ENCODE measurements around the gene GNPNAT1. TPM values are rescaled to one million over a fixed set of nuclear protein-coding genes. Genes with fewer than 3 reads are reported as not detected.
A peak's percentile ranks its signal among the peaks of the same experiment; 100 is the strongest.
"Not testable (repeated sequence)": the region's sequence is repeated elsewhere in the genome, so short reads cannot be mapped to it uniquely, and the experiment has no call there.

Gene GNPNAT1
- total RNA-seq, 1 donor from 2014 or later: 30.6 TPM

GRCh38 chr14:52790756-52791222 lies 618 bp downstream of the GNPNAT1 start:
- peak; percentile 11 to 37 for DNase-seq (ENCODE audit: low spot score in 2 of 2)

GRCh38 chr14:52790011-52790755 lies 1.2 kb downstream of the GNPNAT1 start:
- peak in 1 of 2 donors; percentile 20 for DNase-seq (ENCODE audit: low spot score in 2 of 2)
- no peak for FAIRE-seq

More at GRCh38 chr14:52790756-52791222, 618 bp downstream of the GNPNAT1 start:
- no peak for FAIRE-seq

GRCh38 chr14:52789118-52789517 lies 2.3 kb downstream of the GNPNAT1 start:
- FAIRE-seq: no peak

DNA sequence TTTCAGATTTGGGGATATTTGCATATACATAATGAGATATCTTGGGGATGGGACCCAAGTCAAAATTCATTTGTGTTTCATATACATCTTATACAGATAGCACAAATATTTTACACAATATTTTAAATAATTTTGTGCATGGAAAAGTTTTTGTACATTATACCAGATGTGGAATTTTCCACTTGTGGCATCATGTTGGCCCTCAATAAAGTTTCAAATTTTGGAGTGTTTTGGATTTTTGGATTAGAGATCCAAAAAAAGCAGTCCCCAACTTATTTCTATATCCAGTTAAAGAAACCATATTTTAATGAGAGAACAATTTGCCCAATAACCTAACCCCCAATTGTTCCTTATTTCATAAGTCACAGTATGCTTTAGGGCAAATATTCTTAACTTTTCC lies 4.5 kb downstream of the GNPNAT1 start:
- DNase-seq (ENCODE audit: low spot score in 2 of 2) (no peak), FAIRE-seq (no peak)

More at GRCh38 chr14:52789118-52789517, 2.3 kb downstream of the GNPNAT1 start:
- no peak for DNase-seq (ENCODE audit: low spot score in 2 of 2)

DNA sequence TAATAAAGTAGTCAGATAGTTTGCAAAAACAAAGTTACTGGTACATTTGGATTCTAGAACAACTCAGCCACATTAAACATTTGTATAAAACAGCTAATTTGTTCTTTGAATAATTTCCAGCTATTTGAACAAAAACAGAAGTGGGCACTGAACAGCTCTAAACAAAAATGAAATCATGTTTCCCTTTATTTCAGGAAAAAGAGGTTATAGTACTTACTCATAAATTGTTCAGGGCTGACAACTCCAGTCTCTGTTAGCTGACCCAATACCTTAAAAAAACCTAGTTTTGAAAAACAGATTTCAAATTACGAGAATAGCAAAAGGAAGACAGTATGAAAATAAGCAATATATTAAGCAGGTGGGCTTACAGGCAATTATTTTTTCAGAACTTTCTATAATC lies 8.2 kb downstream of the GNPNAT1 start:
- DNase-seq (ENCODE audit: low spot score in 2 of 2) (no peak), FAIRE-seq (no peak)

GRCh38 chr14:52781629-52782028 lies 9.8 kb downstream of the GNPNAT1 start:
- DNase-seq (ENCODE audit: low spot score in 2 of 2): no peak
- no peak for FAIRE-seq

GRCh38 chr14:52780893-52781292 lies 10.5 kb downstream of the GNPNAT1 start:
- DNase-seq (ENCODE audit: low spot score in 2 of 2) (no peak), FAIRE-seq (peak; percentile 23)

- FAIRE-seq: no peak
Observed at GRCh38 chr14:52778702-52779101, 12.7 kb downstream of the GNPNAT1 start.

GRCh38 chr14:52776816-52777215 lies 14.6 kb downstream of the GNPNAT1 start:
- FAIRE-seq (no peak), DNase-seq (ENCODE audit: low spot score in 2 of 2) (no peak)

More at GRCh38 chr14:52778702-52779101, 12.7 kb downstream of the GNPNAT1 start:
- DNase-seq (ENCODE audit: low spot score in 2 of 2): no peak

- no peak for DNase-seq (ENCODE audit: low spot score in 2 of 2)
- FAIRE-seq: no peak
Observed at GRCh38 chr14:52769887-52770286, 21.5 kb downstream of the GNPNAT1 start.

GRCh38 chr14:52767058-52767833 lies 24.2 kb downstream of the GNPNAT1 start:
- DNase-seq (ENCODE audit: low spot score in 2 of 2) (no peak), FAIRE-seq (no peak)

DNA sequence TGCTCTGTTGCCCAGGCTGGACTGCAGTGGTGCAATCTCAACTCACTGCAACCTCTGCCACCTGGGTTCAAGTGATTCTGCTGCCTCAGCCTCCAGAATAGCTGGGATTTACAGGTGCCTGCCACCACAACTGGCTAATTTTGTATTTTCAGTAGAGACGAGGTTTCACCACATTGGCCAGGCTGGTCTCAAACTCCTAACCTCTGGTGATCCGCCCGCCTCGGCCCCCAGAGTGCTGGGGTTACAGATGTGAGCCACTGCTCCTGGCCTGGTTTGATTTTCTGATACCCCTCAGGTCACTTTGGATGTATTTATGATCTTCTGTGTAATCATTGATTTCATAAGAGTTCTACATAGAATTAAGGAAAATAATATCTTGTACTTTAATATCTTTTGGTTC lies 28.5 kb downstream of the GNPNAT1 start:
- DNase-seq (ENCODE audit: low spot score in 2 of 2); FAIRE-seq: not testable (repeated sequence)

GRCh38 chr14:52759145-52759544 lies 32.3 kb downstream of the GNPNAT1 start:
- DNase-seq (ENCODE audit: low spot score in 2 of 2): no peak
- no peak for FAIRE-seq

DNA sequence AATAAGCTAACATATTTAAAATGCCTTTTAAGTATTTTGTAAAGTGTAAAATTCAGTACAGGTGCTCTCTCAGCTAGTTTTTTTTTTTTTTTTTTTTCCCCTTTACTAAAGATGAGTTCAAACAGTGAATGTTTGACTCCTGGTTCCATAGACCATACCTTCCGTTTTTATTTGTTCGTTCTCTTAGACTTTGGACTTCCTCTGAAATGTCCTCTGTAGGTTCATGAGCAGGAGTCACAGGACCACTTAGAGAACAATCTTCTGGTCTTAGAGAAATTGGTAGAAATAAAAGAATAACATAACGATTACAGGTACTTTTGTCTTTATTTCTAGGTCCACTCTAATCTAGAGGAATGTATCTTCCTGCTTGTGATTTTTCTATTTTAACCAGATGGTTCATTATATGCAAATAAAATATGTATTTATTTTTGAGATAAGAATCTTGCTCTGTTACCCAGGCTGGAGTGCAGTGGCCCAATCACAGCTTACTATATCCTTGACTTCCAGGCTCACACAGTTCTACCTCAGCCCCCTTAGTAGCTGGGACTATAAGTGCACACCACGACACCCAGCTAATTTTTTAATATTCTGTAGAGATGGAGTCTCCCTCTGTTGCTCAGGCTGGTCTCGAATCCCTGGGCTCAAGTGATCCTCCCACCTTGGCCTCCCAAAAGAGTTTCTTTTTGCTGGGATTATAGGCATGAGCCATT lies 35.6 kb downstream of the GNPNAT1 start:
- FAIRE-seq: no peak
- no peak for DNase-seq (ENCODE audit: low spot score in 2 of 2)

DNA sequence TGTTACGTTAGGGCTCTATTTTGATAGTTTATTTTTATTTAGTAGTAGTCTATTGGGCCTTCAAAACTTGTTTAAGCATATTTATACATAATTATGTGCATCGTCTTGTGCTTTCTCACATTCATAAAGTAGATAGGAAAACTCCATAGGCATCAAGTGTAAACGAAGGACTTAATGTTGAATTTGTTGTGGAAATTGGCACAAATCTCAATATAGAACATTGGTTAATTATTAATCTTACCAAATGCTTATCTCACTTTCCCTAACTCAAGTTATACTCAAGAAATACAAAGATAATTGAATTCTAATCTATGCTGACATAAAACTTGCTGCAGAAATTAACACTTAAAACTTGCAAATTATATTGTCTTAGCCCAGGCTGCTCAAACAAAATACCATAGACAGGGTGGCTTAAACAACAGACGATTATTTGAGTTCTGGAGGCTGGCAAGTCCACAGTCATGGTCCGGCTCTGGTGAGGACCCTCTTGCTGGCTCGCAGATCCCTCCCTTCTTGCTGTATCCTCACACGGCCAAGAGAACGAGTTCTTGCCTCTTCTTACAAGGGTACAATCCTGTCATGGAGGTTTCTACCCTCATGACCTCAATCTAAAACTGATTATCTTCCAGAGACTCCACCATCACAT lies 42.6 kb downstream of the GNPNAT1 start:
- DNase-seq (ENCODE audit: low spot score in 2 of 2) (no peak), FAIRE-seq (no peak)

- no peak for FAIRE-seq
Observed at GRCh38 chr14:52741865-52742264, 49.5 kb downstream of the GNPNAT1 start.

DNA sequence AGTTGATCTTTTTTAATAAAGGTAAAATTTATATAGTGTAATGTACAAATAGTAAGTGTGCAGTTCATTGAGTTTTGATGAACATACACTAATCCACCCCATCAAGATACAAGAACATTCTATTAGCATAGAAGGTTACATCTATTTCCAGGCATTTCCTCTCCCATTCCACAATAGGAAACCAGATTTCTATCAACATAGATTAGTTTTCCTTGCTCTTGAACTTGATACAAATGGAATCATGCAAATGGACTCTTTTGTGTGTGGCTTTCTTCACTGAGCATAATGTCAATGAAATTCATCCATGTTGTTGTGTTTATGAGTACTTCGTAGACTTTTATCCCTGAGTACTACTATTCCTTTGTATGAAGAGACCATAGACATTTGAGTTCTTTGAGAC lies 50.7 kb downstream of the GNPNAT1 start:
- DNase-seq (ENCODE audit: low spot score in 2 of 2) (no peak), FAIRE-seq (no peak)

More at GRCh38 chr14:52741865-52742264, 49.5 kb downstream of the GNPNAT1 start:
- no peak for DNase-seq (ENCODE audit: low spot score in 2 of 2)

GRCh38 chr14:52738409-52738808 lies 53.0 kb downstream of the GNPNAT1 start:
- DNase-seq (ENCODE audit: low spot score in 2 of 2) (no peak), FAIRE-seq (no peak)

DNA sequence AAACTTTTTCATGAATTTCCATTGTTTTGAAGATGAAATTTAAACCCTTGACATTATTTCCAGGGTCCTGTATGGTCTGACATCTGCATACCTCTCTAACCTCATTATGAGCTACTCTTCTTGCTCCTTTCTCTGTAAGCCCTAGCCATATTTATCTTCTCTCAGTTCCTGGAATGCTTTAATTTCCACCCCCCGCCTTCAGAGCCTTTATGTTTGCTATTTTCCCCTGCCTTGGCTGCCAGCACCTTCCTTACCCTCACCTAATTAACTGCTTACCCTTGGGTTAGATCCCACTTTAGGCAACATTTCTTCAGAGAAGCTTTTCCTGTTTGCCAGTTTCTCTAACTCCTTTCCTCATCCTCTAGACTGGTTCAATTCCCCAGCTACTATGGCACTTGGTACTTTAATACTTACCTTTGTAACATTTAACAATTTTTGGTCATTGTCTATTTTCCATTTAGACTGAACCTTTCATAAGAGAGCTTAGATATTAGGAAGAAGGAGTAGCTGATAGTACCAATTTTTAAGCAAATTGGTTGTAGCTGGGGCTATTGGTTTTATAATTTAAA lies 55.4 kb downstream of the GNPNAT1 start:
- no peak for DNase-seq (ENCODE audit: low spot score in 2 of 2)
- FAIRE-seq: no peak

DNA sequence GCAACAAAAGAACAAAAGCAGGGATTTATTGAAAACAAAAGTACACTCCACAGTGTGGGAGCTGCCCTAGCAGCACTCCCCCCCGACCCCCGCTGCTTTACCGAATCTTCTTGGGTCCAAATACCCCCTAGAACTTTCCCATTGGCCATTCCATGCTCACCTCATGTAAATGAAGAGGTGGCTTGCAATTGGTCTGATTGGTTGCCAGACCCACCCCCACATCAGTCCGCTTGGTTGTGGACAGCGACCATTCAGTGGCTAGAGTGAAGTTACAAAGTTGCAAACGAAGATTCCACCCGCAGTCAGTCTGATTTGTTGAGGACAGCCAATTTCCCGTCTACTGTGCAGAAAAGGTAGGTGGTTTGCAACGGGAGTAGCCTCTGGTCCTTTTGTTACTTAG lies 57.6 kb downstream of the GNPNAT1 start:
- DNase-seq (ENCODE audit: low spot score in 2 of 2) (no peak), FAIRE-seq (no peak)

Measured in frontal cortex (tissue), 4 donors.